IMR-90 (cell line): ENCODE results near the gene DNMT3B. TPM values are rescaled to one million over a fixed set of nuclear protein-coding genes. Genes with fewer than 3 reads are reported as not detected.

ENCODE experiments used
- ATAC-seq: fragments of 200-7000 bp; cut with Tn5 transposase; 2 replicates; pipeline ENCODE4 v1.9.1; 2020; ENCODE audit warnings: low read depth, mild to moderate bottlenecking, moderate library complexity
- BruUV-seq: library from RNA; stranded (reverse); fragments of 400-500 nt; replicated peaks from 2 replicates; lab custom pipeline; 2021; lab: Mats Ljungman, UMichigan
- CTCF ChIA-PET: fragments of 300-600 bp; formaldehyde crosslinking; extraction: SDS; loops from one replicate; lab custom pipeline; 2021; ENCODE audit warnings: antibody characterized with exemption; lab: Yijun Ruan, JAX
- POLR2A ChIA-PET: fragments of 300-600 bp; sonication (Branson Sonifier 250); formaldehyde crosslinking; loops from one replicate; lab custom pipeline; 2022; ENCODE audit warnings: antibody characterized with exemption; ENCODE audit not compliant: unreplicated experiment; lab: Charles Lee
- DNase-seq: peaks from one replicate; pipeline ENCODE4 v3.0.0; 2013
- H2AFZ ChIP-seq: replicated peaks from 2 replicates; pipeline ENCODE3; 2013; ENCODE audit warnings: low read length, mild to moderate bottlenecking; ENCODE audit not compliant: poor library complexity
- H2AK5ac ChIP-seq: 2 replicates; pipeline ENCODE4 v1.6.1; 2013; ENCODE audit warnings: low read depth, low read length, inconsistent platforms
- H2AK9ac ChIP-seq: replicated peaks from 2 replicates; pipeline ENCODE3; 2013; ENCODE audit warnings: mild to moderate bottlenecking, low read depth, low read length, moderate library complexity; ENCODE audit not compliant: poor library complexity
- H2BK120ac ChIP-seq: 2 replicates; pipeline ENCODE4 v1.6.1; 2013; ENCODE audit warnings: low read depth, low read length, inconsistent platforms
- H2BK15ac ChIP-seq: 3 replicates; pipeline ENCODE4 v1.6.1; 2013; ENCODE audit warnings: low read depth, low read length, inconsistent platforms
- H2BK20ac ChIP-seq: 2 replicates; pipeline ENCODE4 v1.6.1; 2013; ENCODE audit warnings: low read depth, mild to moderate bottlenecking, inconsistent platforms, low read length, moderate library complexity
- H2BK5ac ChIP-seq: 2 replicates; pipeline ENCODE4 v1.6.1; 2013; ENCODE audit warnings: mild to moderate bottlenecking, low read depth, low read length, inconsistent platforms; ENCODE audit not compliant: poor library complexity, severe bottlenecking
- H3K14ac ChIP-seq: replicated peaks from 2 replicates; pipeline ENCODE4 v1.6.1; 2013; ENCODE audit warnings: low read depth, low read length, inconsistent platforms
- H3K18ac ChIP-seq: 2 replicates; pipeline ENCODE4 v1.6.1; 2013; ENCODE audit warnings: low read depth, low read length, control low read depth
- H3K23ac ChIP-seq: 2 replicates; pipeline ENCODE4 v1.6.1; 2013; ENCODE audit warnings: low read depth, low read length, inconsistent platforms
- H3K27ac ChIP-seq: 2 replicates; pipeline ENCODE4 v1.5.1; 2013; ENCODE audit warnings: mild to moderate bottlenecking, control low read depth, low read length; ENCODE audit not compliant: insufficient read depth
- H3K27me3 ChIP-seq: 2 replicates; pipeline ENCODE4 v1.6.1; 2013; ENCODE audit warnings: low read length; ENCODE audit not compliant: control insufficient read depth, insufficient read depth
- H3K36me3 ChIP-seq: 2 replicates; pipeline ENCODE4 v1.6.1; 2013; ENCODE audit warnings: low read length, mixed read lengths; ENCODE audit not compliant: control insufficient read depth, insufficient read depth
- H3K4ac ChIP-seq: 2 replicates; pipeline ENCODE4 v1.6.1; 2013; ENCODE audit warnings: low read depth, low read length, inconsistent platforms
- H3K4me1 ChIP-seq: 2 replicates; pipeline ENCODE4 v1.6.1; 2013; ENCODE audit warnings: low read length, mixed read lengths; ENCODE audit not compliant: control insufficient read depth, insufficient read depth
- H3K4me2 ChIP-seq: 2 replicates; pipeline ENCODE4 v1.6.1; 2013; ENCODE audit warnings: low read depth, mild to moderate bottlenecking, control low read depth, low read length, moderate library complexity
- H3K4me3 ChIP-seq: 2 replicates; pipeline ENCODE4 v1.5.1; 2013; ENCODE audit warnings: low read depth, mild to moderate bottlenecking, control low read depth, low read length, moderate library complexity; ENCODE audit not compliant: insufficient read depth
- H3K56ac ChIP-seq: 2 replicates; pipeline ENCODE4 v1.6.1; 2013; ENCODE audit warnings: low read length, inconsistent platforms; ENCODE audit not compliant: insufficient read depth; ENCODE audit errors: extremely low read depth
- H3K79me1 ChIP-seq, 2 experiments: 2 replicates each; pipeline ENCODE4 v1.6.1; 2013; ENCODE audit warnings: low read length in 2 of 2, inconsistent platforms in 1 of 2, low read depth in 1 of 2
- H3K9ac ChIP-seq: 2 replicates; pipeline ENCODE4 v1.6.1; 2013; ENCODE audit warnings: low read depth, low read length, control low read depth
- H3K9me1 ChIP-seq: 2 replicates; pipeline ENCODE4 v1.6.1; 2013; ENCODE audit warnings: low read length, inconsistent platforms; ENCODE audit not compliant: insufficient read depth
- H3K9me3 ChIP-seq: 2 replicates; pipeline ENCODE4 v1.6.1; 2013; ENCODE audit warnings: low read length; ENCODE audit not compliant: control insufficient read depth, insufficient read depth
- H4K20me1 ChIP-seq: 2 replicates; pipeline ENCODE4 v1.6.1; 2013; ENCODE audit warnings: low read length, inconsistent platforms; ENCODE audit not compliant: insufficient read depth
- H4K5ac ChIP-seq: 2 replicates; pipeline ENCODE4 v1.6.1; 2013; ENCODE audit warnings: mild to moderate bottlenecking, low read depth, low read length, control low read depth
- H4K8ac ChIP-seq, 2 experiments: 2 replicates each; pipeline ENCODE4 v1.6.1; 2013; ENCODE audit warnings: low read depth in 2 of 2, low read length in 2 of 2, control low read depth in 1 of 2, inconsistent platforms in 1 of 2
- H4K91ac ChIP-seq: 2 replicates; pipeline ENCODE4 v1.6.1; 2013; ENCODE audit warnings: low read depth, low read length, inconsistent platforms; ENCODE audit not compliant: insufficient read depth
- BHLHE40 ChIP-seq: fragments of 150-350 bp; IDR thresholded peaks from 2 replicates; pipeline ENCODE4 v1.6.1; 2016; ENCODE audit warnings: mild to moderate bottlenecking, low read depth, low read length
- CEBPB ChIP-seq: IDR thresholded peaks from 2 replicates; pipeline ENCODE4 v1.6.1; 2012; ENCODE audit warnings: low read depth, low read length, improper control_type of control experiment
- POLR2A ChIP-seq: IDR thresholded peaks from 2 replicates; pipeline ENCODE4 v1.6.1; 2012; ENCODE audit warnings: mild to moderate bottlenecking, low read depth, low read length
- WGBS, 2 experiments: methylation state at CpG; one replicate each; pipeline versions ENCODE4 v1.1.5 to v1.1.7; 2013; ENCODE audit warnings: missing lambda C conversion rate in 2 of 2; ENCODE audit not compliant: insufficient read length in 1 of 2; ENCODE audit errors: extremely low coverage in 2 of 2; 5-methylcytosine and 5-hydroxymethylcytosine counted together
- dilution Hi-C: fragments of 300-500 bp; cut with HindIII; formaldehyde crosslinking; loops from one replicate; pipeline ENCODE4 v1.14.3; 2018; ENCODE audit warnings: low sequenced_read_pairs; ENCODE audit not compliant: unreplicated experiment
- in situ Hi-C: fragments of 300-500 bp; cut with MboI; formaldehyde crosslinking; loops from 3 replicates; pipeline ENCODE4 v1.14.3; 2019; ENCODE audit warnings: low sequenced_read_pairs, inconsistent platforms, mixed read lengths
- intact Hi-C: fragments of 100-400 bp; cut with micrococcal nuclease; formaldehyde crosslinking; loops from 2 replicates; pipeline ENCODE4 v1.10.0; 2022
- polyA plus RNA-seq, 3 experiments: library from polyadenylated mRNA; depleted of rRNA; stranded (reverse); fragments of >200 nt; gene quantifications; 2 replicates each; pipeline ENCODE4 v1.2.3, GENCODE V29; 2012; ENCODE audit warnings: low replicate concordance in 1 of 3
- total RNA-seq: library from RNA; depleted of rRNA; stranded (reverse); fragments of >200 nt; gene quantifications from 2 replicates; pipeline ENCODE4 v1.2.3, GENCODE V29; 2012
- TF ChIP-seq, protein P1 (sequence below): fragments of 150-350 bp; IDR thresholded peaks from 2 replicates; pipeline ENCODE4 v1.6.1; 2017; ENCODE audit warnings: mild to moderate bottlenecking, antibody characterized with exemption, low read length, low read depth

DNMT3B gene
- total and polyA plus RNA-seq, 2 of the 4 experiments (the other 2 are of a cell fraction), result 1.3 to 1.9 TPM

DNA sequence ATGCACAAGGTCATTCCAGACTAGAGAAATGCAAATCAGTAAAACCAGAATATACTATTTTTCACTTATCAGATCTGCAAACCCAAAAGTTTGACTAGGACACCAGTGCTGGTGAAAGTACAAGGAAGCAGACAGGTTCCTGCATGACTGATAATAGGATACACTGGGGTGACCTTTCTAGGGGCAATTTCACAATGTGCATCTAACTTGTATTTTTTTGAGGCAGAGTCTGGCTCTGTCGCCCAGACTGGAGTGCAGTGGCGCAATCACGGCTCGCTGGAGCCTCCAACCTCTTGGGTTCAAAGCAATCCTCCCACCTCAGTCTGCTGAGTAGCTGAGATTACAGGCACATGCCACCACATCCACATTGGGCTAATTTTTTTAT is 30.3 kb upstream of the DNMT3B start:
- Histone ChIP-seq H3K4ac (peak overlapping the region; percentile 17), H3K9me3 (no peaks in the 10 kb centered on the region), H3K4me1 (peaks cover 11% of the 10 kb centered on the region), H3K4me3 (no peak overlapping the region), H4K8ac (peak overlapping the region in 1 of 2 experiments; percentile 28; a peak in 1 of 4 replicates), H2BK15ac (no peak overlapping the region), H3K79me1 (peaks cover 30 to 72% of the 10 kb centered on the region in 2 experiments), H2BK120ac (peak overlapping the region; percentile 22), H3K4me2 (peak overlapping the region; percentile 34; the same call in 1 of the 2 replicates), H3K56ac (no peak overlapping the region), H3K9me1 (peaks cover 3% of the 10 kb centered on the region; the same call in 1 of the 2 replicates), H4K91ac (peak overlapping the region; percentile 43; the same call in 1 of the 2 replicates), H3K14ac (peak overlapping the region; percentile 41; the same call in 1 of the 2 replicates), H3K27ac (peak overlapping the region; percentile 34; the same call in 1 of the 2 replicates), H2AFZ (no peak overlapping the region), H2AK9ac (no peak overlapping the region), H3K23ac (peak overlapping the region; percentile 1; the same call in 1 of the 2 replicates), H2AK5ac (peak overlapping the region; percentile 7; the same call in 1 of the 2 replicates), H2BK5ac (peak overlapping the region; percentile 18), H3K9ac (no peak overlapping the region), H4K5ac (no peak overlapping the region), H3K18ac (peak overlapping the region; percentile 29; the same call in 1 of the 2 replicates), H3K36me3 (peaks cover 2% of the 10 kb centered on the region; the same call in 1 of the 2 replicates), H2BK20ac (peak overlapping the region; percentile 63; the same call in 1 of the 2 replicates), H3K27me3 (no peaks in the 10 kb centered on the region), H4K20me1 (peaks cover 3% of the 10 kb centered on the region; the same call in 1 of the 2 replicates)
- ChIA-PET CTCF (interaction anchor here (1.0 kb wide), 1 partner anchor 58 kb away, joined by 6 read pairs; the partner anchor contains the start of gene C20orf203), POLR2A (no interaction called here)
- DNase-seq, result no peak
- WGBS, 2 experiments, result 60% methylated on average over 1 of the region's 4 CpGs; no CpG with 5 or more reads in 1 of the 2 experiments
- dilution Hi-C loops, result no loop called here
- in situ Hi-C loops, result no loop called here
- ATAC-seq, result peak; percentile 16
- intact Hi-C loops, result no loop called here
- BruUV-seq, result no TSS peak
- TF ChIP-seq BHLHE40, result 0 out of 2 replicates have a peak, but pooled peaks have one; percentile 30
- TF ChIP-seq CEBPB, result peak; percentile 86
- TF ChIP-seq POLR2A, result no peak
- TF ChIP-seq, protein P1, sequence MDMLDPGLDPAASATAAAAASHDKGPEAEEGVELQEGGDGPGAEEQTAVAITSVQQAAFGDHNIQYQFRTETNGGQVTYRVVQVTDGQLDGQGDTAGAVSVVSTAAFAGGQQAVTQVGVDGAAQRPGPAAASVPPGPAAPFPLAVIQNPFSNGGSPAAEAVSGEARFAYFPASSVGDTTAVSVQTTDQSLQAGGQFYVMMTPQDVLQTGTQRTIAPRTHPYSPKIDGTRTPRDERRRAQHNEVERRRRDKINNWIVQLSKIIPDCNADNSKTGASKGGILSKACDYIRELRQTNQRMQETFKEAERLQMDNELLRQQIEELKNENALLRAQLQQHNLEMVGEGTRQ, result no peak
